Measurements from ENCODE around the gene ANKMY1. TPM values are rescaled to one million over a fixed set of nuclear protein-coding genes. Genes with fewer than 3 reads are reported as not detected.
A peak's percentile ranks its signal among the peaks of the same experiment; 100 is the strongest.

Gene ANKMY1
- total and polyA plus RNA-seq, 2 of the 8 experiments (the other 6 are each of a cell fraction or from before 2014, with no cell fraction given) = 4.5 to 4.8 TPM

- Histone ChIP-seq H3K9me3 (ENCODE audit: insufficient read depth in 2 of 2, low read depth in 1 of 2, low read length in 1 of 2) (peaks cover 6 to 19% of the 10 kb centered on the region in 2 experiments; a peak in 3 of 4 replicates), H3K18ac (ENCODE audit: extremely low read depth, low read length) (no peak overlapping the region), H3K27me3 (replicated peaks in 1 of 4; ENCODE audit: control insufficient read depth in 3 of 4, extremely low read depth in 1 of 4, insufficient read depth in 3 of 4, low read length in 3 of 4) (peaks cover 0 to 27% (median 23%) of the 10 kb centered on the region in 4 experiments; a peak in 6 of 7 replicates), H2BK15ac (ENCODE audit: low read length) (no peak overlapping the region), H3K4me3 (ENCODE audit: extremely low read depth in 1 of 4, insufficient read depth in 2 of 4, low read depth in 3 of 4, low read length in 4 of 4) (peak overlapping the region; percentile 20 to 59 (median 41)), H4K91ac (replicated peaks; ENCODE audit: insufficient read length, low read length) (no peak overlapping the region), H2BK12ac (ENCODE audit: low read depth, low read length) (no peak overlapping the region), H3K23ac (ENCODE audit: insufficient read length) (no peak overlapping the region), H4K5ac (ENCODE audit: insufficient read length, low read depth, low read length) (no peak overlapping the region), H2BK5ac (ENCODE audit: low read depth, low read length) (no peak overlapping the region), H3K79me1 (ENCODE audit: low read depth, low read length) (no peaks in the 10 kb centered on the region), H3K56ac (replicated peaks; ENCODE audit: insufficient read length, low read depth, low read length) (no peak overlapping the region), H3K79me2 (ENCODE audit: control insufficient read depth in 1 of 2, insufficient read depth in 2 of 2, low read length in 2 of 2) (no peaks in the 10 kb centered on the region), H3K4ac (replicated peaks; ENCODE audit: insufficient read length, low read depth, low read length) (no peak overlapping the region), H3K14ac (ENCODE audit: insufficient read length) (no peak overlapping the region), H3K4me1 (replicated peaks in 1 of 4; ENCODE audit: control insufficient read depth in 3 of 4, insufficient read depth in 4 of 4, low read length in 3 of 4) (peaks cover 0 to 8% (median 3%) of the 10 kb centered on the region in 4 experiments; a peak in 4 of 7 replicates), H3K27ac (ENCODE audit: low read depth, low read length) (no peak overlapping the region), H3K4me2 (ENCODE audit: insufficient read depth in 1 of 2, low read depth in 2 of 2, low read length in 2 of 2) (peak overlapping the region; percentile 70 to 90), H2BK120ac (replicated peaks; ENCODE audit: low read depth, low read length) (no peak overlapping the region), H3K9ac (replicated peaks in 1 of 4; ENCODE audit: extremely low read depth in 1 of 4, low read depth in 3 of 4, low read length in 3 of 4) (no peak overlapping the region), H4K8ac (ENCODE audit: extremely low read depth, insufficient read depth, low read length) (no peak overlapping the region; the same call in 1 of the 2 replicates), H2AFZ (ENCODE audit: low read length) (no peak overlapping the region), H4K20me1 (replicated peaks in 1 of 2; ENCODE audit: control insufficient read depth in 1 of 2, insufficient read depth in 2 of 2, low read length in 2 of 2) (peaks cover 0 to 4% of the 10 kb centered on the region in 2 experiments), H3K23me2 (ENCODE audit: low read depth, low read length) (peaks cover 5% of the 10 kb centered on the region; the same call in 1 of the 2 replicates), H3K36me3 (ENCODE audit: control insufficient read depth in 2 of 4, insufficient read depth in 4 of 4, low read length in 3 of 4) (no peaks in the 10 kb centered on the region), H2AK5ac (ENCODE audit: low read depth, low read length) (no peak overlapping the region), H2BK20ac (ENCODE audit: low read length) (no peak overlapping the region)
- peak; percentile 1 for TF ChIP-seq ASH2L (IDR thresholded peaks at IDR 0.05; ENCODE audit: low read length)
- no peak for TF ChIP-seq BRCA1 (IDR thresholded peaks at IDR 0.05; ENCODE audit: low read depth, low read length)
- DNase-seq (ENCODE audit: low read depth in 1 of 2, low spot score in 2 of 2) = no peak
- 55% methylated on average over 25 of the region's 25 CpGs; no CpG with 5 or more reads in 1 of the 2 experiments for WGBS, 2 experiments (ENCODE audit: extremely low coverage in 1 of 2, insufficient coverage in 1 of 2, insufficient read length in 1 of 2, insufficient replicate concordance in 2 of 2, low coverage in 1 of 2, low lambda C conversion rate in 2 of 2, missing lambda C conversion rate in 1 of 2)
- CTCF ChIA-PET (ENCODE audit: partially characterized antibody) = interaction anchor here (1.3 to 1.8 kb wide), 2 partner anchors 12 to 21 kb away, joined by 3 to 4 read pairs; no protein-coding TSS in a partner anchor
- POLR2A ChIA-PET (ENCODE audit: partially characterized antibody) = interaction anchor here (0.7 kb wide), 1 partner anchor 9 kb away, joined by 3 read pairs; no protein-coding TSS in a partner anchor
- no peak for FAIRE-seq
Observed at GRCh38 chr2:240519396-240520129, 38.2 kb downstream of the ANKMY1 start.
